Frontal cortex (tissue), 1 donor: Measurements from ENCODE around the gene LANCL3. TPM values are rescaled to one million over a fixed set of nuclear protein-coding genes. Genes with fewer than 3 reads are reported as not detected.

ENCODE experiments used
- total RNA-seq: library from RNA; depleted of rRNA; stranded (reverse); fragments of >200 nt; gene quantifications from one replicate; pipeline ENCODE4 v1.2.3, GENCODE V29; 2014

LANCL3 gene
- total RNA-seq, 1 donor from 2014 or later = 1.2 TPM

Other genes starting within 250 kb of the LANCL3 start
- 8.6 TPM for gene PRRG1, start 222.3 kb upstream of the LANCL3 start, total RNA-seq
- gene XK, start 114.1 kb downstream of the LANCL3 start, total RNA-seq = 3.7 TPM
- gene CYBB, start 208.4 kb downstream of the LANCL3 start, total RNA-seq = 10.6 TPM